NCI-H2196 (cell line): ENCODE results near the gene THAP3.
A peak's percentile ranks its signal among the peaks of the same experiment; 100 is the strongest.

Experiments
- DNase-seq: peaks from one replicate; lab custom pipeline; 2025; ENCODE audit not compliant: unreplicated experiment; lab: John Stamatoyannopoulos, UW

The THAP3 gene

GRCh38 chr1:6624710-6625583 is at the start of gene THAP3:
THAP3 (plus strand) TSS chr1:6624868; CDS start chr1:6625219, 351 bp downstream.
- peak; percentile 79 for DNase-seq

DNA sequence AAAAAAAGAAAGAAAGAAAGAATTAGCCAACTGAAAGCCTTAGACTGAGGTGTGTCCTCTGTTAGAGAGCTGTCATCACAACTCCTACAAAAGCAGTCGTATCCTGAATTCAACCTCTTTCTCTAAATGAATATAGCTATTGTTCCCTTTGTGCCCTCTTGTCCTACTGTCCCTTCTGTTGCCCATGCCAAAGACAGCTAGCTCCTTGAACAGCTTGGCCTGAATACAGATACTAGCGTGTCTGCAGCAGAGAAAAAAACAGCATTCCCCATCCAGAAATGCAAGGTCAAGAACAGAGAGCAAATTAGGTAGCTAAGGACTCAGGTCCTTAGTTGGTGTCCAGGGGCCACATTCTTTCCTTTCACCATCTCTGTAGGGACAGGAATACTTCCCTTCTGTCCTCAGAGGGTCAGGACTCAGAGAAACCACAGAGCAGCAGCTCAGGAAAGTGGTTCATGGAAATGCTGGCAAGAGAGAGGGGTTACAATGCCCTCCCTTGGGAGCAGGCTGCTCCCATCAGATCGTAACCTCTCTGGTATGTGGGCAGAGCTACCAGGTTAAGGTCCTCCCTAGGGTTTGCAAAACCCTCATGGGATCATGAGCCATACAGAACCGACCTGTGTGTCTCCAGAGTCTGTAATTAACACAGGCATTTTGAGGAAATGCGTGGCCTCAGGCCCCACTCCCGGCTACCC is 46.7 kb upstream of the THAP3 start:
- no peak for DNase-seq

DNA sequence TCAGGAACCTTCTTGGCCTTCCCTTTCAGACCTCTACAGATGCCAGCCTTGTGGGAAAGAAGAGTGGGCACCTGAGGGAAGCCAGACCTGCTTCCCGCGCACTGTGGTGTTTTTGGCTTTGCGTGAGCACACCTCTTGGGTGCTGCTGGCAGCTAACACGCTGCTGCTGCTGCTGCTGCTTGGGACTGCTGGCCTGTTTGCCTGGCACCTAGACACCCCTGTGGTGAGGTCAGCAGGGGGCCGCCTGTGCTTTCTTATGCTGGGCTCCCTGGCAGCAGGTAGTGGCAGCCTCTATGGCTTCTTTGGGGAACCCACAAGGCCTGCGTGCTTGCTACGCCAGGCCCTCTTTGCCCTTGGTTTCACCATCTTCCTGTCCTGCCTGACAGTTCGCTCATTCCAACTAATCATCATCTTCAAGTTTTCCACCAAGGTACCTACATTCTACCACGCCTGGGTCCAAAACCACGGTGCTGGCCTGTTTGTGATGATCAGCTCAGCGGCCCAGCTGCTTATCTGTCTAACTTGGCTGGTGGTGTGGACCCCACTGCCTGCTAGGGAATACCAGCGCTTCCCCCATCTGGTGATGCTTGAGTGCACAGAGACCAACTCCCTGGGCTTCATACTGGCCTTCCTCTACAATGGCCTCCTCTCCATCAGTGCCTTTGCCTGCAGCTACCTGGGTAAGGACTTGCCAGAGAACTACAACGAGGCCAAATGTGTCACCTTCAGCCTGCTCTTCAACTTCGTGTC is 45.9 kb upstream of the THAP3 start:
- no peak for DNase-seq

DNA sequence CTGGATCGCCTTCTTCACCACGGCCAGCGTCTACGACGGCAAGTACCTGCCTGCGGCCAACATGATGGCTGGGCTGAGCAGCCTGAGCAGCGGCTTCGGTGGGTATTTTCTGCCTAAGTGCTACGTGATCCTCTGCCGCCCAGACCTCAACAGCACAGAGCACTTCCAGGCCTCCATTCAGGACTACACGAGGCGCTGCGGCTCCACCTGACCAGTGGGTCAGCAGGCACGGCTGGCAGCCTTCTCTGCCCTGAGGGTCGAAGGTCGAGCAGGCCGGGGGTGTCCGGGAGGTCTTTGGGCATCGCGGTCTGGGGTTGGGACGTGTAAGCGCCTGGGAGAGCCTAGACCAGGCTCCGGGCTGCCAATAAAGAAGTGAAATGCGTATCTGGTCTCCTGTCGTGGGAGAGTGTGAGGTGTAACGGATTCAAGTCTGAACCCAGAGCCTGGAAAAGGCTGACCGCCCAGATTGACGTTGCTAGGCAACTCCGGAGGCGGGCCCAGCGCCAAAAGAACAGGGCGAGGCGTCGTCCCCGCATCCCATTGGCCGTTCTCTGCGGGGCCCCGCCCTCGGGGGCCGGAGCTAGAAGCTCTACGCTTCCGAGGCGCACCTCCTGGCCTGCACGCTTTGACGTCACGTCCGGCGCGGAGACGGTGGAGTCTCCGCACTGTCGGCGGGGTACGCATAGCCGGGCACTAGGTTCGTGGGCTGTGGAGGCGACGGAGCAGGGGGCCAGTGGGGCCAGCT is 45.1 kb upstream of the THAP3 start, which contains the start of gene ZBTB48:
TSS of gene ZBTB48 (plus strand) at position 621 of the 745 bp plus-strand sequence. CDS start 616 bp downstream, outside the sequence.
- DNase-seq: peak; percentile 100

DNA sequence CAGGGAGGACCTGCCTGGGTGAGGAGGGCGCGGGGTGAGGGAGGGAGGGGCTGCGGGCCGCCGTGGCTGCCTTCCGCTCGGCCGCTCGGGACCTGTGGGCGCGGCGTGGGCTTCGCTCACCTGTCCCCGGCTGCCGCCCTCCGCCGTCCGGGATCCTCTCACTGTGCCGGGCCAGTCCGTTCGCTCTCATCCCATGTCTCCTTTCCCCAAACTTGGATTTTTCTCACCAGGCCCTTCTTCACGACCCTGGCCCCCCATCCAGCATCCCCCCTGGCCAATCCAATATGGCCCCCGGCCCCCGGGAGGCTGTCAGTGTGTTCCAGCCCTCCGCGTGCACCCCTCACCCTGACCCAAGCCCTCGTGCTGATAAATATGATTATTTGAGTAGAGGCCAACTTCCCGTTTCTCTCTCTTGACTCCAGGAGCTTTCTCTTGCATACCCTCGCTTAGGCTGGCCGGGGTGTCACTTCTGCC is 44.5 kb upstream of the THAP3 start:
- DNase-seq: no peak

- no peak for DNase-seq
These were observed 43.9 kb upstream of the THAP3 start for GRCh38 chr1:6580593-6581409.

DNA sequence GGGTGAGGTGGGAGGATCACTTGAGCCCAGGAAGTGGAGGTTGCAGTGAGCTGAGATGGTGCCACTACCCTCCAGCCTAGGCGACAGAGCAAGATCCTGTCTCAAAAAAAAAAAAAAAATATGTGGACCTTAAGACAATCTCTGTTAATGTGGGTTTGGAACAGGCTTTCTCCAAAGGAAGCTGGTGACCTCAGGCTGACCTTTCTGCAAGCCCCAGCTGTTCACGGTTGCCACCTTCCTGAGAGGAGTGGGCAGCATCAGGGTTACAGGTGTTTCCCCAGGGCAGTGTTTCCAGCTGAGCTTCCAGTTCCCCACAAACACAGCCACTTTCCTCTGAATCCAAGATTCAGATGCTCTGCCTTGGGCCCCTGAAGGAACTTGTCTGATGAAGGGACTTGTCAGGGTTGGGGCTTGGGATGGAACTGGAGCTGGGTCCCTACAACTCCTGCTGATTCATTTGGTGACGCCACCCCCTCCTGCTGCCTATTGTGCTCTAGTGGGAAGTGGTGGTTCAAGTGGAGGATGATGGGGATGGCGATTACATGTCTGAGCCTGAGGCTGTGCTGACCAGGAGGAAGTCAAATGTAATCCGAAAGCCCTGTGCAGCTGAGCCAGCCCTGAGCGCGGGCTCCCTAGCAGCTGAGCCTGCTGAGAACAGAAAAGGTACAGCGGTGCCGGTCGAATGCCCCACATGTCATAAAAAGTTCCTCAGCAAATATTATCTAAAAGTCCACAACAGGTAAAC is 42.9 kb upstream of the THAP3 start:
- DNase-seq: peak; percentile 48

GRCh38 chr1:6582370-6582769 is 42.3 kb upstream of the THAP3 start:
- DNase-seq: no peak

- no peak for DNase-seq
These were observed 40.3 kb upstream of the THAP3 start for GRCh38 chr1:6584126-6585080.

DNA sequence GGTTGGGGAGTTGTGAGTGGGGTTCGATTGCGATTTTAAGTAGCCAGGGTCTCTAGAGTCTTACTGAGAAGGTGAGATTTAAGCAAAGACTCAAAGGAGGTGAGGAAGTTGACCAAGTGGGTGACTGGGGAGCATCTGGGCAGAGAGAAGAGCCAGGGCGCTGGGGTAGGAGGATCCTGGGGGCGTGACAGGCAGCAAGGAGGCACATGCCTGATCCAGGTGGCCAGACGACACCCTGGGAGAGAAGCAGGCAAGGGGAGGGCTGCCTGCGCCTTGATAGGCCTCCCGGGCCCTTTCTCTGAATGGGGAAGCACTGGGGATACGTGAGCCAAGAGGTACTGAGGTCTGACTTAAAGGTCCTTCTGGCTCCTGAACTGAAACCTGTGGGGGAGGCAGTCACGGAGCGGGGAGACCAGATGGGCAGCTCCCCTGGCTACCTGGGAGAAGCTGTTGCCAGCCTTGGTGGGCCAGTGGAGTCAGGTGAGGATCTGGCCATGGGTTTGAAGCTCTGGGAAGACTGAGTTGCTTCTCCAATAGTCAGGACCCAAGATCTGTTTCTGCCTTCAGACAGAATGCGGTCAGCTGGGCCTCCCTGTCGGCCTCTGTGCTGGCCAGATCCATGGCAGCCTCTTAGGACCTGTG is 39.5 kb upstream of the THAP3 start:
- DNase-seq: no peak

GRCh38 chr1:6585841-6586240 is 38.8 kb upstream of the THAP3 start:
- DNase-seq: no peak

GRCh38 chr1:6586404-6586816 is 38.3 kb upstream of the THAP3 start:
- no peak for DNase-seq

DNA sequence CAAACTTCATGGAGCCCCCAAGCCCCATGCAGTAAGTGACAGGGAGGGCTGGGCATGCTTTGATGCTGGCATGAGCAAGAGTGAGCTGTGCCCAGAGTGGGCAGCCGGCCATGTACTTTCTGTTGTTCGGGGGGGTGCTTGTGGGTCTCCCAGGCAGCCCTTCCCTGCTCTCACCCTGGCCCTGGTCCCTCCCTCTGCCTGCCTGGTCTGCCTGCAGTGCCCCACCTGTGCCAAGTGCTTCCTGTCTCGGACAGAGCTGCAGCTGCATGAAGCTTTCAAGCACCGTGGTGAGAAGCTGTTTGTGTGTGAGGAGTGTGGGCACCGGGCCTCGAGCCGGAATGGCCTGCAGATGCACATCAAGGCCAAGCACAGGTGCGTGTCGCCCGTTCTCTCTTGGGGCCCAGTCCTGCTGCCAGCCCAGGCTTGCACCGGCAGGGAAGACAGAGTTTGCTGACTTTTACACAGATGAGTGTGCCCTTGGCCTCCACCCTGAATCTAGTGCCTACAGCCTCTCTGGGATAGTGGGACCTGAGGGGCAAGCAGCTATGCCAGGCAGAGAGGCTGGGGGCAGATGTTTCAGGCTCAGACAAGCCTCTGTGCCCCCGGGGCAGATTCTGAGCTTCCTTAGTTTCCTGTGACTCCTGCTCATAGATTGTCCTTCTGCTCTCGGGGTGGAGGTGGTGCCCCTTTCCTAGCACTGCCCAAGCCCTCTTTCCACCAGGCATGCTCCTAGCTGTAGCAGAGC is 37.2 kb upstream of the THAP3 start:
- peak; percentile 86 for DNase-seq

GRCh38 chr1:6588128-6588892 is 36.4 kb upstream of the THAP3 start:
- DNase-seq: no peak

GRCh38 chr1:6588893-6589520 is 35.7 kb upstream of the THAP3 start:
- DNase-seq: no peak

DNA sequence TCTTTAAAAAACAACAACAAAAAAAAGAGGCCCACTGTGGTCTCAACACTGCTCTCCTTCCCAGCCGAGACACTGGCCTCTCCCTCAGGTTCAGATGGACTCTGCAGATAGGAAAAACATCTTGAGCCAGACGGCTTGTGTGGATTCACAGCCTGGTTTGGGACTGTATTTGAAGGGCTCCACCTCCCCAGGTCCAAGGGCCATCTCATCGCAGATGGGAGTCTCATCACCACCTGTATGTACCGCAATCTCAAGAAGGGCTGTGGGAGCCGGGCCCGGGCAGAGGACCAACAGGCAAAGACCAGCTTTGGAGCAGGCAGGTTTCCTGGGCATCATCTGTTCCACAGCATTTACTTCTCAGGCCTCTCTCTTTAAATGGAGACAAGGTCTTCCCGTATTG is 34.6 kb upstream of the THAP3 start:
- no peak for DNase-seq
